Stimulated activated CD4-positive, alpha-beta T cell treated with anti-CD3 and anti-CD28 coated beads, TNF-alpha, amount 100 ng/mL, for 1 hour (primary cell): ENCODE data around the gene TSSK3.
A peak's percentile ranks its signal among the peaks of the same experiment; 100 is the strongest.

Experiments
- DNase-seq, 3 donors: peaks; one replicate each; pipeline ENCODE4 v3.0.0-alpha.2; 2020; ENCODE audit warnings: low read depth in 3 of 3, low spot score in 1 of 3

Gene TSSK3

GRCh38 chr1:32361674-32362473 lies 465 bp upstream of the TSSK3 start:
- peak in 1 of 3 donors; percentile 35 for DNase-seq

- DNase-seq, result no peak
These were observed 1.4 kb downstream of the TSSK3 start for GRCh38 chr1:32363713-32364112.

- no peak for DNase-seq
These were observed 2.5 kb downstream of the TSSK3 start for GRCh38 chr1:32364836-32365235.

GRCh38 chr1:32365445-32365844 lies 3.1 kb downstream of the TSSK3 start:
- no peak for DNase-seq

GRCh38 chr1:32367912-32368635 lies 5.7 kb downstream of the TSSK3 start:
- no peak for DNase-seq

GRCh38 chr1:32372149-32372756 lies 9.9 kb downstream of the TSSK3 start:
- peak in 1 of 3 donors; percentile 14 for DNase-seq

- DNase-seq, result no peak
These were observed 11.8 kb downstream of the TSSK3 start for GRCh38 chr1:32373996-32374592.

GRCh38 chr1:32376199-32376598 lies 13.9 kb downstream of the TSSK3 start:
- no peak for DNase-seq

- DNase-seq, result no peak
These were observed 15.3 kb downstream of the TSSK3 start for GRCh38 chr1:32377541-32378220.

- DNase-seq, result no peak
These were observed 17.7 kb downstream of the TSSK3 start for GRCh38 chr1:32380057-32380456.

- DNase-seq, result no peak
These were observed 24.5 kb downstream of the TSSK3 start for GRCh38 chr1:32386676-32387392.

GRCh38 chr1:32388641-32389040 lies 26.3 kb downstream of the TSSK3 start:
- no peak for DNase-seq

- DNase-seq, result no peak
These were observed 28.8 kb downstream of the TSSK3 start for GRCh38 chr1:32390904-32391870.

- DNase-seq, result no peak
These were observed 30.0 kb downstream of the TSSK3 start for GRCh38 chr1:32392325-32392724.

- no peak for DNase-seq
These were observed 30.8 kb downstream of the TSSK3 start for GRCh38 chr1:32393136-32393535.

- DNase-seq, result no peak
These were observed 31.4 kb downstream of the TSSK3 start for GRCh38 chr1:32393832-32394140.

GRCh38 chr1:32394141-32394889 lies 32.0 kb downstream of the TSSK3 start, which contains the start of gene BSDC1:
Gene BSDC1, minus strand, starts transcription at chr1:32394441. Its CDS starts 27 bp downstream, at chr1:32394414.
- DNase-seq, result peak; percentile 94 to 96 (median 95)

GRCh38 chr1:32394890-32395432 lies 32.6 kb downstream of the TSSK3 start:
- no peak for DNase-seq
